Vagina (tissue), 2 donors: Measurements from ENCODE around the gene KIF14.

Experiments used
- CTCF ChIP-seq, 3 experiments: fragments of 450-650 bp in 2 of 3; fragments of 200-600 bp in 1 of 3; sonication (generic) in 1 of 3; IDR thresholded peaks; one replicate each; pipeline ENCODE4 v1.5.1; 2017 to 2019; ENCODE audit warnings: antibody characterized with exemption in 3 of 3, mild to moderate bottlenecking in 2 of 3, moderate library complexity in 2 of 3
- POLR2AphosphoS5 ChIP-seq, 2 donors: sonication (generic); formaldehyde crosslinking; IDR thresholded peaks; one replicate each; pipeline ENCODE4 v1.9.0; 2017; ENCODE audit warnings: antibody characterized with exemption in 2 of 2, mild to moderate bottlenecking in 2 of 2, low read depth in 1 of 2; ENCODE audit not compliant: insufficient read depth in 1 of 2

- no peak for TF ChIP-seq POLR2AphosphoS5 (IDR thresholded peaks at IDR 0.05; ENCODE audit: insufficient read depth in 1 of 2, low read depth in 1 of 2)
- TF ChIP-seq CTCF (IDR thresholded peaks at IDR 0.05), result no peak
Observed at GRCh38 chr1:200665861-200666260, 45.3 kb upstream of the KIF14 start.
